ENCODE data around the gene PTCRA. TPM values are rescaled to one million over a fixed set of nuclear protein-coding genes. Genes with fewer than 3 reads are reported as not detected.
"Not testable (repeated sequence)": the region's sequence is repeated elsewhere in the genome, so short reads cannot be mapped to it uniquely, and the experiment has no call there.

The PTCRA gene
- total and polyA plus RNA-seq, 2 experiments from 2014 or later, result not detected

DNA sequence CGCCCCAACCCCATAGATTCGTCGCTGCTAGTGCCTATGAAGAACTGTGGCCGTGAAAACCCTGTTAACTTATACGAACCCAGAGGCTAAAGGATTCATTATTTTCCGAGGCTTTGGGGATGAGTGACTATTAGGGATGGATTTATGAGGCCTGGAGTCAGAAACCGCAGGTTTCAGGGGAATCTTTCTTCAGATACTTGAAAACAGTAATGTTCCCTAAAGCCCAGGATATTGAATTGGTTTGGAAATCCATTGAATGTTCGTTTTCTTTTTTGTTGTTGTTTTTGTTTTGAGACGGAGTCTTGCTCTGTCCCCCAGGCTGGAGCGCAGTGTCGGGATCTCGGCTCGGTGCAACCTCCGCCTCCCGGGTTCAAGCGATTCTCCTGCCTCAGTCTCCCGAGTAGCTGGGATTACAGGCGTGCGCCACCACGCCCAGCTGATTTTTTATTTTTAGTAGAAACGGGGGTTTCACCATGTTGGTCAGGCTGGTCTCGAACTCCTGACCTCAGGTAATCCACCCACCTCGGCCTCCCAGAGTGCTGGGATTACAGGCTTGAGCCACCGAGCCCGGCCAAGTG is 35.5 kb upstream of the PTCRA start:
- not testable (repeated sequence) for DNase-seq (ENCODE audit: low spot score); H3K4me1 ChIP-seq (ENCODE audit: insufficient read depth); H3K9me2 ChIP-seq (ENCODE audit: insufficient read depth); ATAC-seq; H3K4me1 Mint-ChIP-seq; H3K9me3 Mint-ChIP-seq; H3K27me3 ChIP-seq (ENCODE audit: insufficient read depth); H3K27me3 Mint-ChIP-seq (ENCODE audit: insufficient read depth, low read depth, poor library complexity)
- Histone ChIP-seq H3K4me3 (peak overlapping the region; percentile 87), H3K27ac (ENCODE audit: low read depth) (peak overlapping the region; percentile 90), H3K79me2 (replicated peaks; ENCODE audit: insufficient read depth) (peaks cover 47% of the 10 kb centered on the region), H4K20me1 (replicated peaks; ENCODE audit: insufficient read depth) (peaks cover 21% of the 10 kb centered on the region), H3K4me2 (peak overlapping the region; percentile 94), H3F3A (replicated peaks; ENCODE audit: low read depth) (peaks cover 19% of the 10 kb centered on the region), H2AFZ (peak overlapping the region; percentile 56), H3K36me3 (ENCODE audit: insufficient read depth) (peaks cover 47% of the 10 kb centered on the region)
- H3K27ac Mint-ChIP-seq, result peak overlapping the region; percentile 99
- peak overlapping the region; percentile 96 for H3K4me3 Mint-ChIP-seq
- H3K36me3 Mint-ChIP-seq (ENCODE audit: low read depth), result peaks cover 50% of the 10 kb centered on the region

DNA sequence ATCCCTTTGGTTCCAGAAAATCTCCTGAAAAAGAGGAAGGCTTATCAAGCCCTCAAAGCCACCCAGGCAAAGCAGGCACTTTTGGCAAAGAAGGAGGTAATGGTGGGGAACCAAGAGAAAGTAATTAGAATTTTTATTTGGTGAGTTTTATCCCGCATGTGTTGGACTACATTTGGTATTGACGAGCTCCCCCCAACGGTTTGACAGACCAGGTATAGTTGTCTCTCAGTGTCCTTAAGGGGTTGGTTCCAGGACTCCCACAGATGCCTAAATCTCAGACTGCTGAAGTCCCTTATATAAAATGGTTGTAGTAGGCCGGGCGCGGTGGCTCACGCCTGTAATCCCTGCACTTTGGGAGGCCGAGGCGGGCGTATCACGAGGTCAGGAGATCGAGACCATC is 35.0 kb upstream of the PTCRA start:
- ATAC-seq; H3K27me3 Mint-ChIP-seq (ENCODE audit: insufficient read depth, low read depth, poor library complexity); H3K9me2 ChIP-seq (ENCODE audit: insufficient read depth); H2AFZ ChIP-seq; DNase-seq (ENCODE audit: low spot score); H3K27me3 ChIP-seq (ENCODE audit: insufficient read depth); H3K4me1 Mint-ChIP-seq; H3K9me3 Mint-ChIP-seq; H3K4me1 ChIP-seq (ENCODE audit: insufficient read depth): not testable (repeated sequence)
- Histone ChIP-seq H3K36me3 (ENCODE audit: insufficient read depth) (peaks cover 52% of the 10 kb centered on the region), H3K4me2 (peak overlapping the region; percentile 94), H3K4me3 (peak overlapping the region; percentile 87), H4K20me1 (replicated peaks; ENCODE audit: insufficient read depth) (peaks cover 26% of the 10 kb centered on the region), H3K79me2 (replicated peaks; ENCODE audit: insufficient read depth) (peaks cover 47% of the 10 kb centered on the region), H3F3A (replicated peaks; ENCODE audit: low read depth) (peaks cover 23% of the 10 kb centered on the region), H3K27ac (ENCODE audit: low read depth) (peak overlapping the region; percentile 90)
- Mint-ChIP-seq H3K27ac (peak overlapping the region; percentile 99), H3K4me3 (peak overlapping the region; percentile 96), H3K36me3 (ENCODE audit: low read depth) (peaks cover 55% of the 10 kb centered on the region)

DNA sequence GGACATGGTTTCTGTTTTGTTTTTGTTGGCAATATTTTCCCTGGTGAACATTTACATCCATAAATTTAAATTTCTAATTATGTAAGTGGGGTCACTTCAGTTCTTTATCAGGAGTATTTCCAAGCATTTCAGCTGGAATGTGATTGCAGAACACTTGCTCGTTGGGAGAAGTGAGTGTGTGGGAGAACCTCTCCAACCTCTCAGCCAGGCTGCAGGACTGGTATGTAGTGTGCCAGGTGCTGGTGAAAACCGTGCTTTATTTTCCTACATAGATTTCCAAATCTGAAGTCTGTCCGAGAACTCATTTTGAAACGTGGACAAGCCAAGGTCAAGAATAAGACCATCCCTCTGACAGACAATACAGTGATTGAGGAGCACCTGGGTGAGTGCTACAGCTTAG is 30.2 kb upstream of the PTCRA start:
- DNase-seq (ENCODE audit: low spot score) (no peak), ATAC-seq (no peak)
- Mint-ChIP-seq H3K4me1 (peaks cover 12% of the 10 kb centered on the region; the same call in 1 of the 3 replicates), H3K36me3 (ENCODE audit: low read depth) (peaks cover 71% of the 10 kb centered on the region), H3K4me3 (no peak overlapping the region), H3K9me3 (no peaks in the 10 kb centered on the region), H3K27me3 (ENCODE audit: insufficient read depth, low read depth, poor library complexity) (peaks cover 8% of the 10 kb centered on the region), H3K27ac (no peak overlapping the region)
- peaks cover 29% of the 10 kb centered on the region for H4K20me1 ChIP-seq (replicated peaks; ENCODE audit: insufficient read depth)
- peaks cover 37% of the 10 kb centered on the region for H3F3A ChIP-seq (replicated peaks; ENCODE audit: low read depth)
- H3K4me1 ChIP-seq (ENCODE audit: insufficient read depth), result peaks cover 7% of the 10 kb centered on the region
- H3K36me3 ChIP-seq (ENCODE audit: insufficient read depth), result peaks cover 57% of the 10 kb centered on the region
- H3K79me2 ChIP-seq (replicated peaks; ENCODE audit: insufficient read depth), result peaks cover 39% of the 10 kb centered on the region
- H3K27me3 ChIP-seq (ENCODE audit: insufficient read depth), result no peaks in the 10 kb centered on the region
- no peak overlapping the region for H3K4me3 ChIP-seq
- H3K9me2 ChIP-seq (ENCODE audit: insufficient read depth), result no peaks in the 10 kb centered on the region
- no peak overlapping the region for H3K4me2 ChIP-seq
- TF ChIP-seq POLR2AphosphoS5 (IDR thresholded peaks at IDR 0.05; ENCODE audit: low read depth), result no peak
- no peak for TF ChIP-seq STAT1 (IDR thresholded peaks at IDR 0.05; ENCODE audit: unreplicated experiment)
- TF ChIP-seq CREB1 (CRISPR knock-in tag; IDR thresholded peaks at IDR 0.05; ENCODE audit: low read depth), result no peak
- H3K27ac ChIP-seq (ENCODE audit: low read depth), result no peak overlapping the region
- no peak overlapping the region for H2AFZ ChIP-seq

DNA sequence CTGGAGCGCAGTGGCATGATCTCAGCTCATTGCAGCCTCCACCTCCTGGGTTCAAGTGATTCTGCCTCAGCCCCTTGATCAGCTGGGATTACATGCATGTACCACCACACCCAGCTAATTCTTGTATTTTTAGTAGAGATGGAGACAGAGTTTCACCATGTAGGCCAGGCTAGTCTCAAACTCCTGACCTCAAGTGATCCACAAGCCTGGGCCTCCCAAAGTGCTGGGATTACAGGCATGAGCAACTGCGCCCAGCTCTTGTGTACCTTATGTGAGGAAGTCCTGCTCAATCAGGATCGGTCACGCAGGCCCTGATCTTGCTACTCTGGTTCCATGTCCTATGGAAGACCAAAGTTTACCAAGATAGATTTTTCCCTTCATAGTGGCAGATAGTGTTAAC is 27.7 kb upstream of the PTCRA start:
- not testable (repeated sequence) for H3K9me3 Mint-ChIP-seq, H3K27ac Mint-ChIP-seq
- H3K36me3 Mint-ChIP-seq (ENCODE audit: low read depth), result peaks cover 54% of the 10 kb centered on the region

More for the DNA sequence above, 27.7 kb upstream of the PTCRA start:
- not testable (repeated sequence) for H3K9me2 ChIP-seq (ENCODE audit: insufficient read depth); ATAC-seq; H3K4me2 ChIP-seq; H3K27me3 ChIP-seq (ENCODE audit: insufficient read depth); H3K27ac ChIP-seq (ENCODE audit: low read depth); H2AFZ ChIP-seq; DNase-seq (ENCODE audit: low spot score); H3K4me3 ChIP-seq; H3K4me1 ChIP-seq (ENCODE audit: insufficient read depth); H3K27me3 Mint-ChIP-seq (ENCODE audit: insufficient read depth, low read depth, poor library complexity)
- H3F3A ChIP-seq (replicated peaks; ENCODE audit: low read depth), result peaks cover 45% of the 10 kb centered on the region
- peaks cover 33% of the 10 kb centered on the region for H3K36me3 ChIP-seq (ENCODE audit: insufficient read depth)
- peaks cover 21% of the 10 kb centered on the region for H4K20me1 ChIP-seq (replicated peaks; ENCODE audit: insufficient read depth)
- H3K4me1 Mint-ChIP-seq, result peaks cover 14% of the 10 kb centered on the region; the same call in 1 of the 3 replicates
- H3K79me2 ChIP-seq (replicated peaks; ENCODE audit: insufficient read depth), result peaks cover 14% of the 10 kb centered on the region; the same call in 1 of the 2 replicates
- peak overlapping the region; percentile 26; the same call in 2 of the 3 replicates for H3K4me3 Mint-ChIP-seq
